SK-N-SH (cell line): Measurements from ENCODE around the gene CCR9. TPM values are rescaled to one million over a fixed set of nuclear protein-coding genes. Genes with fewer than 3 reads are reported as not detected.

ENCODE experiments used
- CTCF ChIA-PET: fragments of 300-600, 350-600 bp; formaldehyde crosslinking; extraction: SDS; loops from one replicate; lab custom pipeline; 2021; lab: Yijun Ruan, JAX
- POLR2A ChIA-PET: fragments of 350-600 bp; sonication (Branson Sonifier 250); formaldehyde crosslinking; extraction: SDS; loops from one replicate; lab custom pipeline; 2020; ENCODE audit warnings: antibody characterized with exemption, inconsistent platforms; lab: Yijun Ruan, JAX
- DNase-seq: peaks from one replicate; pipeline ENCODE4 v3.0.0; 2012
- H2AFZ ChIP-seq: fragments of 200-600 bp; sonication (generic); 2 replicates; pipeline ENCODE4 v1.8.1; 2016; ENCODE audit warnings: antibody characterized with exemption, mild to moderate bottlenecking, low read depth
- H3F3A ChIP-seq: fragments of 200-600 bp; sonication (generic); replicated peaks from 2 replicates; pipeline ENCODE3; 2016; ENCODE audit warnings: antibody characterized with exemption, mild to moderate bottlenecking; ENCODE audit not compliant: insufficient read depth
- H3K27ac ChIP-seq, 2 experiments: fragments of 200-500 bp in 1 of 2; fragments of 200-600 bp in 1 of 2; sonication (Bioruptor generic) in 1 of 2; sonication (generic), shearing (Covaris generic) in 1 of 2; 2 replicates each; pipeline versions ENCODE4 v1.5.1 to v1.6.1; 2014 to 2016; ENCODE audit warnings: low read depth in 2 of 2, inconsistent platforms in 1 of 2, low read length in 1 of 2, mild to moderate bottlenecking in 1 of 2, mixed read lengths in 1 of 2
- H3K27me3 ChIP-seq: fragments of 200-600 bp; sonication (generic), shearing (Covaris generic); 2 replicates; pipeline ENCODE4 v1.6.1; 2016; ENCODE audit warnings: mixed run types; ENCODE audit not compliant: insufficient read depth
- H3K36me3 ChIP-seq, 2 experiments: fragments of 200-500 bp in 1 of 2; fragments of 200-600 bp in 1 of 2; sonication (Bioruptor generic) in 1 of 2; sonication (generic) in 1 of 2; replicated peaks in 1 of 2; 2 replicates each; pipeline versions ENCODE3 to v1.5.1; 2014 to 2016; ENCODE audit warnings: low read length in 1 of 2, mild to moderate bottlenecking in 1 of 2; ENCODE audit not compliant: insufficient read depth in 2 of 2, control insufficient read depth in 1 of 2
- H3K4me1 ChIP-seq, 2 experiments: fragments of 200-500 bp in 1 of 2; fragments of 200-600 bp in 1 of 2; sonication (Bioruptor generic) in 1 of 2; sonication (generic), shearing (Covaris generic) in 1 of 2; 2 replicates each; pipeline versions ENCODE4 v1.5.1 to v1.6.1; 2014 to 2016; ENCODE audit warnings: low read depth in 1 of 2, low read length in 1 of 2, mixed run types in 1 of 2; ENCODE audit not compliant: insufficient read depth in 2 of 2, control insufficient read depth in 1 of 2
- H3K4me2 ChIP-seq: fragments of 200-600 bp; sonication (generic), shearing (Covaris generic); 2 replicates; pipeline ENCODE4 v1.6.1; 2017; ENCODE audit warnings: mixed run types
- H3K4me3 ChIP-seq, 2 experiments: fragments of 200-500 bp in 1 of 2; fragments of 200-600 bp in 1 of 2; sonication (Bioruptor generic) in 1 of 2; sonication (generic), shearing (Covaris generic) in 1 of 2; 2 replicates each; pipeline versions ENCODE4 v1.5.1 to v1.8.1; 2014 to 2016; ENCODE audit warnings: low read depth in 2 of 2, inconsistent platforms in 1 of 2, low read length in 1 of 2, mild to moderate bottlenecking in 1 of 2, mixed read lengths in 1 of 2, moderate library complexity in 1 of 2
- H3K79me2 ChIP-seq: fragments of 200-600 bp; sonication (generic); 2 replicates; pipeline ENCODE4 v1.8.1; 2017; ENCODE audit warnings: mild to moderate bottlenecking; ENCODE audit not compliant: insufficient read depth
- H3K9ac ChIP-seq: fragments of 200-600 bp; sonication (generic); 2 replicates; pipeline ENCODE4 v1.6.1; 2017; ENCODE audit warnings: mixed run types
- H3K9me2 ChIP-seq: fragments of 200-600 bp; sonication (generic); 2 replicates; pipeline ENCODE4 v1.6.1; 2017; ENCODE audit warnings: mixed run types
- H3K9me3 ChIP-seq: fragments of 200-600 bp; sonication (generic); 2 replicates; pipeline ENCODE4 v1.6.1; 2017; ENCODE audit warnings: mixed run types, mild to moderate bottlenecking, moderate library complexity
- H4K20me1 ChIP-seq: fragments of 200-600 bp; sonication (generic); 2 replicates; pipeline ENCODE4 v1.6.1; 2017; ENCODE audit warnings: mild to moderate bottlenecking, mixed run types; ENCODE audit not compliant: insufficient read depth
- CHD2 ChIP-seq: fragments of 150-350 bp; IDR thresholded peaks from 2 replicates; pipeline ENCODE4 v1.6.1; 2018; ENCODE audit warnings: low read length; ENCODE audit not compliant: partially characterized antibody
- FOSL2 ChIP-seq: IDR thresholded peaks from 2 replicates; pipeline ENCODE4 v1.4.0; 2012; ENCODE audit warnings: low read depth, mild to moderate bottlenecking, moderate library complexity, borderline replicate concordance
- JUND ChIP-seq: IDR thresholded peaks from 2 replicates; pipeline ENCODE4 v1.4.0; 2012
- MEF2A ChIP-seq: IDR thresholded peaks from 2 replicates; pipeline ENCODE4 v1.4.0; 2012; ENCODE audit warnings: low read depth, borderline replicate concordance
- MXI1 ChIP-seq: IDR thresholded peaks from 2 replicates; pipeline ENCODE4 v1.6.1; 2012; ENCODE audit warnings: mild to moderate bottlenecking, low read depth, low read length, improper control_type of control experiment
- NFIC ChIP-seq: IDR thresholded peaks from 2 replicates; pipeline ENCODE4 v1.4.0; 2012; ENCODE audit warnings: borderline replicate concordance
- POLR2AphosphoS5 ChIP-seq: IDR thresholded peaks from 2 replicates; pipeline ENCODE4 v1.6.1; 2012; ENCODE audit warnings: low read depth, low read length
- RFX5 ChIP-seq: IDR thresholded peaks from 2 replicates; pipeline ENCODE4 v1.6.1; 2012; ENCODE audit warnings: mild to moderate bottlenecking, improper control_type of control experiment, low read length
- RXRA ChIP-seq: IDR thresholded peaks from 2 replicates; pipeline ENCODE4 v1.4.0; 2012; ENCODE audit warnings: low read depth, mild to moderate bottlenecking, borderline replicate concordance
- SIN3A ChIP-seq: IDR thresholded peaks from 2 replicates; pipeline ENCODE4 v1.6.1; 2012; ENCODE audit warnings: low read depth, mild to moderate bottlenecking, low read length, moderate library complexity, borderline replicate concordance
- TEAD4 ChIP-seq: IDR thresholded peaks from 2 replicates; pipeline ENCODE4 v1.4.0; 2012; ENCODE audit warnings: mild to moderate bottlenecking, borderline replicate concordance; ENCODE audit not compliant: insufficient read depth
- USF1 ChIP-seq: IDR thresholded peaks from 2 replicates; pipeline ENCODE4 v1.4.0; 2012; ENCODE audit warnings: low read depth, borderline replicate concordance
- YY1 ChIP-seq: IDR thresholded peaks from 2 replicates; pipeline ENCODE4 v1.4.0; 2012; ENCODE audit warnings: low read depth, mild to moderate bottlenecking
- WGBS: methylation state at CpG from one replicate; pipeline ENCODE4 v1.1.6; 2017; ENCODE audit warnings: low lambda C conversion rate; 5-methylcytosine and 5-hydroxymethylcytosine counted together
- polyA plus RNA-seq, 3 experiments: library from polyadenylated mRNA; depleted of rRNA; stranded (reverse); fragments of >200 nt; gene quantifications; 2 replicates each; pipeline ENCODE4 v1.2.3, GENCODE V29; 2012
- TF ChIP-seq, protein P1 (sequence below): IDR thresholded peaks from 2 replicates; pipeline ENCODE4 v1.4.0; 2012; ENCODE audit warnings: low read depth
- TF ChIP-seq, protein P2 (sequence below): IDR thresholded peaks from 2 replicates; pipeline ENCODE4 v1.4.0; 2012; ENCODE audit warnings: low read depth, borderline replicate concordance
- TF ChIP-seq, protein P3 (sequence below): IDR thresholded peaks from 2 replicates; pipeline ENCODE4 v1.6.1; 2012; ENCODE audit warnings: mild to moderate bottlenecking, low read depth, low read length, moderate library complexity

CCR9 gene
- polyA plus RNA-seq, 1 of the 3 experiments (the other 2 are of a cell fraction): not detected

- no peak for TF ChIP-seq USF1
- no peak for TF ChIP-seq CHD2
- TF ChIP-seq, protein P1, sequence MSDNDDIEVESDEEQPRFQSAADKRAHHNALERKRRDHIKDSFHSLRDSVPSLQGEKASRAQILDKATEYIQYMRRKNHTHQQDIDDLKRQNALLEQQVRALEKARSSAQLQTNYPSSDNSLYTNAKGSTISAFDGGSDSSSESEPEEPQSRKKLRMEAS: no peak
- TF ChIP-seq, all 33 proteins: peak for 0
Observed at GRCh38 chr3:45890405-45890804, 4.1 kb downstream of the CCR9 start (continued).

- TF ChIP-seq NFIC: no peak
- TF ChIP-seq, protein P2, sequence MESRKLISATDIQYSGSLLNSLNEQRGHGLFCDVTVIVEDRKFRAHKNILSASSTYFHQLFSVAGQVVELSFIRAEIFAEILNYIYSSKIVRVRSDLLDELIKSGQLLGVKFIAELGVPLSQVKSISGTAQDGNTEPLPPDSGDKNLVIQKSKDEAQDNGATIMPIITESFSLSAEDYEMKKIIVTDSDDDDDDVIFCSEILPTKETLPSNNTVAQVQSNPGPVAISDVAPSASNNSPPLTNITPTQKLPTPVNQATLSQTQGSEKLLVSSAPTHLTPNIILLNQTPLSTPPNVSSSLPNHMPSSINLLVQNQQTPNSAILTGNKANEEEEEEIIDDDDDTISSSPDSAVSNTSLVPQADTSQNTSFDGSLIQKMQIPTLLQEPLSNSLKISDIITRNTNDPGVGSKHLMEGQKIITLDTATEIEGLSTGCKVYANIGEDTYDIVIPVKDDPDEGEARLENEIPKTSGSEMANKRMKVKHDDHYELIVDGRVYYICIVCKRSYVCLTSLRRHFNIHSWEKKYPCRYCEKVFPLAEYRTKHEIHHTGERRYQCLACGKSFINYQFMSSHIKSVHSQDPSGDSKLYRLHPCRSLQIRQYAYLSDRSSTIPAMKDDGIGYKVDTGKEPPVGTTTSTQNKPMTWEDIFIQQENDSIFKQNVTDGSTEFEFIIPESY: no peak
- TF ChIP-seq RXRA: no peak
- TF ChIP-seq, protein P3, sequence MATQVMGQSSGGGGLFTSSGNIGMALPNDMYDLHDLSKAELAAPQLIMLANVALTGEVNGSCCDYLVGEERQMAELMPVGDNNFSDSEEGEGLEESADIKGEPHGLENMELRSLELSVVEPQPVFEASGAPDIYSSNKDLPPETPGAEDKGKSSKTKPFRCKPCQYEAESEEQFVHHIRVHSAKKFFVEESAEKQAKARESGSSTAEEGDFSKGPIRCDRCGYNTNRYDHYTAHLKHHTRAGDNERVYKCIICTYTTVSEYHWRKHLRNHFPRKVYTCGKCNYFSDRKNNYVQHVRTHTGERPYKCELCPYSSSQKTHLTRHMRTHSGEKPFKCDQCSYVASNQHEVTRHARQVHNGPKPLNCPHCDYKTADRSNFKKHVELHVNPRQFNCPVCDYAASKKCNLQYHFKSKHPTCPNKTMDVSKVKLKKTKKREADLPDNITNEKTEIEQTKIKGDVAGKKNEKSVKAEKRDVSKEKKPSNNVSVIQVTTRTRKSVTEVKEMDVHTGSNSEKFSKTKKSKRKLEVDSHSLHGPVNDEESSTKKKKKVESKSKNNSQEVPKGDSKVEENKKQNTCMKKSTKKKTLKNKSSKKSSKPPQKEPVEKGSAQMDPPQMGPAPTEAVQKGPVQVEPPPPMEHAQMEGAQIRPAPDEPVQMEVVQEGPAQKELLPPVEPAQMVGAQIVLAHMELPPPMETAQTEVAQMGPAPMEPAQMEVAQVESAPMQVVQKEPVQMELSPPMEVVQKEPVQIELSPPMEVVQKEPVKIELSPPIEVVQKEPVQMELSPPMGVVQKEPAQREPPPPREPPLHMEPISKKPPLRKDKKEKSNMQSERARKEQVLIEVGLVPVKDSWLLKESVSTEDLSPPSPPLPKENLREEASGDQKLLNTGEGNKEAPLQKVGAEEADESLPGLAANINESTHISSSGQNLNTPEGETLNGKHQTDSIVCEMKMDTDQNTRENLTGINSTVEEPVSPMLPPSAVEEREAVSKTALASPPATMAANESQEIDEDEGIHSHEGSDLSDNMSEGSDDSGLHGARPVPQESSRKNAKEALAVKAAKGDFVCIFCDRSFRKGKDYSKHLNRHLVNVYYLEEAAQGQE: no peak
- TF ChIP-seq POLR2AphosphoS5: no peak
- no peak for TF ChIP-seq SIN3A
- no peak for TF ChIP-seq USF1
- TF ChIP-seq RFX5: no peak
- no peak for TF ChIP-seq MXI1
- TF ChIP-seq FOSL2: no peak
- no peak for TF ChIP-seq CHD2
- no peak for TF ChIP-seq YY1
- no peak for TF ChIP-seq MEF2A
- no peak for TF ChIP-seq JUND
- no peak for TF ChIP-seq TEAD4
- Histone ChIP-seq H3K4me1 (peaks cover 0 to 22% of the 10 kb centered on the region in 2 experiments; a peak in 1 of 4 replicates), H3K9me3 (no peaks in the 10 kb centered on the region), H3K36me3 (no peaks in the 10 kb centered on the region), H3K9ac (no peak overlapping the region), H3K27ac (no peak overlapping the region), H3K27me3 (no peaks in the 10 kb centered on the region), H3K9me2 (no peaks in the 10 kb centered on the region), H3K79me2 (no peaks in the 10 kb centered on the region), H3K4me2 (no peak overlapping the region), H3K4me3 (no peak overlapping the region), H4K20me1 (no peaks in the 10 kb centered on the region), H2AFZ (no peak overlapping the region), H3F3A (no peaks in the 10 kb centered on the region)
- WGBS: 76% methylated on average over 1 of the region's 1 CpG
- ChIA-PET CTCF (interaction anchor here (0.7 to 1.3 kb wide), 3 partner anchors 18 to 214 kb away, joined by 3 to 4 read pairs (median 3); no protein-coding TSS in a partner anchor), POLR2A (no interaction called here)
- no peak for DNase-seq
Observed at GRCh38 chr3:45892161-45892560, 5.8 kb downstream of the CCR9 start.
